ENCODE results near the gene GOLGA6C. TPM values are rescaled to one million over a fixed set of nuclear protein-coding genes. Genes with fewer than 3 reads are reported as not detected.
"Not testable (repeated sequence)": the region's sequence is repeated elsewhere in the genome, so short reads cannot be mapped to it uniquely, and the experiment has no call there.

The GOLGA6C gene
- total RNA-seq, 2 donors from 2014 or later = not detected

- no peak for TF ChIP-seq POLR2A (IDR thresholded peaks at IDR 0.05)
- no peak for TF ChIP-seq CTCF (IDR thresholded peaks at IDR 0.05)
- intact Hi-C loops (cut with DNase I) = no loop called here
- WGBS, 2 donors = 80 to 93% methylated on average over 2 to 12 of the region's 12 CpGs
These were observed 33.9 kb upstream of the GOLGA6C start for GRCh38 chr15:75224281-75224680.

GRCh38 chr15:75225102-75225836, 32.9 kb upstream of the GOLGA6C start:
- DNase-seq; H3K4me3 ChIP-seq; ATAC-seq; H3K4me1 ChIP-seq; H3K9me3 ChIP-seq; H3K36me3 ChIP-seq (replicated peaks in 1 of 2; ENCODE audit: insufficient read depth in 1 of 2, low read depth in 2 of 2); H3K27ac ChIP-seq; H3K27me3 ChIP-seq; intact Hi-C loops (cut with DNase I): not testable (repeated sequence)
- WGBS, 2 donors = 53 to 66% methylated on average over 4 to 10 of the region's 10 CpGs

More at GRCh38 chr15:75224281-75224680, 33.9 kb upstream of the GOLGA6C start:
- Histone ChIP-seq H3K27me3 (no peaks in the 10 kb centered on the region), H3K27ac (no peak overlapping the region), H3K4me3 (no peak overlapping the region), H3K4me1 (peaks cover 8% of the 10 kb centered on the region), H3K36me3 (replicated peaks in 1 of 2; ENCODE audit: insufficient read depth in 1 of 2, low read depth in 2 of 2) (no peaks in the 10 kb centered on the region), H3K9me3 (no peaks in the 10 kb centered on the region)
- DNase-seq = no peak
- ATAC-seq = no peak

- Histone ChIP-seq H3K4me1 (no peaks in the 10 kb centered on the region), H3K9me3 (no peaks in the 10 kb centered on the region), H3K36me3 (replicated peaks in 1 of 2; ENCODE audit: insufficient read depth in 1 of 2, low read depth in 2 of 2) (no peaks in the 10 kb centered on the region), H3K27me3 (no peaks in the 10 kb centered on the region), H3K4me3 (no peak overlapping the region), H3K27ac (no peak overlapping the region)
- TF ChIP-seq POLR2A (IDR thresholded peaks at IDR 0.05) (no peak), CTCF (IDR thresholded peaks at IDR 0.05) (no peak)
- DNase-seq = peak in 1 of 4 donors; percentile 7
- ATAC-seq = no peak
- intact Hi-C loops (cut with DNase I) = no loop called here
- WGBS, 2 donors = 84 to 85% methylated on average over 12 to 16 of the region's 16 CpGs
These were observed 32.0 kb upstream of the GOLGA6C start for GRCh38 chr15:75225951-75226732.

GRCh38 chr15:75227112-75227511, 31.0 kb upstream of the GOLGA6C start:
- DNase-seq; H3K4me1 ChIP-seq; intact Hi-C loops (cut with DNase I); H3K4me3 ChIP-seq; H3K9me3 ChIP-seq; ATAC-seq; H3K36me3 ChIP-seq (replicated peaks in 1 of 2; ENCODE audit: insufficient read depth in 1 of 2, low read depth in 2 of 2); H3K27ac ChIP-seq; H3K27me3 ChIP-seq: not testable (repeated sequence)
- 75 to 84% methylated on average over 7 of the region's 7 CpGs for WGBS, 2 donors

- intact Hi-C loops (cut with DNase I) = no loop called here
- peak in 1 of 4 donors; percentile 3 for DNase-seq
These were observed 30.4 kb upstream of the GOLGA6C start for GRCh38 chr15:75227663-75228280.

More at GRCh38 chr15:75227663-75228280, 30.4 kb upstream of the GOLGA6C start:
- WGBS, 2 donors = 82 to 91% methylated on average over 8 to 13 of the region's 13 CpGs
- H3K27ac ChIP-seq = no peak overlapping the region
- no peaks in the 10 kb centered on the region for H3K36me3 ChIP-seq (replicated peaks in 1 of 2; ENCODE audit: insufficient read depth in 1 of 2, low read depth in 2 of 2)
- no peak for TF ChIP-seq POLR2A (IDR thresholded peaks at IDR 0.05)
- no peak for TF ChIP-seq CTCF (IDR thresholded peaks at IDR 0.05)
- H3K27me3 ChIP-seq = no peaks in the 10 kb centered on the region
- no peaks in the 10 kb centered on the region for H3K4me1 ChIP-seq
- H3K4me3 ChIP-seq = no peak overlapping the region
- no peaks in the 10 kb centered on the region for H3K9me3 ChIP-seq
- no peak for ATAC-seq
